ENCODE data around the gene PDE4C. TPM values are rescaled to one million over a fixed set of nuclear protein-coding genes. Genes with fewer than 3 reads are reported as not detected.

PDE4C gene
- total RNA-seq, 1 donor from 2014 or later: 1.6 TPM

GRCh38 chr19:18234194-18234593, 8.0 kb upstream of the PDE4C start:
- no peak for DNase-seq (ENCODE audit: low spot score, unreplicated experiment)
- H3K4me3 Mint-ChIP-seq (ENCODE audit: low read depth): no peak overlapping the region
- no peak overlapping the region for H3K27ac Mint-ChIP-seq
- H3K36me3 Mint-ChIP-seq (ENCODE audit: insufficient read depth): no peaks in the 10 kb centered on the region
- peaks cover 3% of the 10 kb centered on the region for H3K4me1 Mint-ChIP-seq (ENCODE audit: low read depth)
- peaks cover 3% of the 10 kb centered on the region for H3K9me3 Mint-ChIP-seq (ENCODE audit: low read depth)
- no peak for TF ChIP-seq CTCF (IDR thresholded peaks at IDR 0.05; ENCODE audit: unreplicated experiment)
- peaks cover 52% of the 10 kb centered on the region for H3K27me3 Mint-ChIP-seq

GRCh38 chr19:18233224-18233825, 7.1 kb upstream of the PDE4C start:
- H3K4me3 Mint-ChIP-seq (ENCODE audit: low read depth): no peak overlapping the region
- H3K36me3 Mint-ChIP-seq (ENCODE audit: insufficient read depth): no peaks in the 10 kb centered on the region
- H3K27me3 Mint-ChIP-seq: peaks cover 49% of the 10 kb centered on the region
- peaks cover 3% of the 10 kb centered on the region for H3K4me1 Mint-ChIP-seq (ENCODE audit: low read depth)
- peak overlapping the region; percentile 18 for H3K27ac Mint-ChIP-seq
- TF ChIP-seq CTCF (IDR thresholded peaks at IDR 0.05; ENCODE audit: unreplicated experiment): no peak
- peaks cover 3% of the 10 kb centered on the region for H3K9me3 Mint-ChIP-seq (ENCODE audit: low read depth)
- DNase-seq (ENCODE audit: low spot score, unreplicated experiment): peak; percentile 84

- H3K4me3 Mint-ChIP-seq (ENCODE audit: low read depth): peak overlapping the region; percentile 63
- no peak for DNase-seq (ENCODE audit: low spot score, unreplicated experiment)
These were observed 6.4 kb upstream of the PDE4C start for GRCh38 chr19:18232540-18233223.

GRCh38 chr19:18231775-18232174, 5.5 kb upstream of the PDE4C start:
- peaks cover 3% of the 10 kb centered on the region for H3K4me1 Mint-ChIP-seq (ENCODE audit: low read depth)
- H3K4me3 Mint-ChIP-seq (ENCODE audit: low read depth): no peak overlapping the region
- no peak for DNase-seq (ENCODE audit: low spot score, unreplicated experiment)
- no peak overlapping the region for H3K27ac Mint-ChIP-seq
- H3K27me3 Mint-ChIP-seq: peaks cover 59% of the 10 kb centered on the region
- H3K36me3 Mint-ChIP-seq (ENCODE audit: insufficient read depth): no peaks in the 10 kb centered on the region
- no peak for TF ChIP-seq CTCF (IDR thresholded peaks at IDR 0.05; ENCODE audit: unreplicated experiment)
- peaks cover 3% of the 10 kb centered on the region for H3K9me3 Mint-ChIP-seq (ENCODE audit: low read depth)

More at GRCh38 chr19:18232540-18233223, 6.4 kb upstream of the PDE4C start:
- Mint-ChIP-seq H3K27me3 (peaks cover 54% of the 10 kb centered on the region), H3K27ac (peak overlapping the region; percentile 29), H3K9me3 (ENCODE audit: low read depth) (peaks cover 3% of the 10 kb centered on the region), H3K4me1 (ENCODE audit: low read depth) (peaks cover 3% of the 10 kb centered on the region), H3K36me3 (ENCODE audit: insufficient read depth) (no peaks in the 10 kb centered on the region)
- peak; percentile 43 for TF ChIP-seq CTCF (IDR thresholded peaks at IDR 0.05; ENCODE audit: unreplicated experiment)

- DNase-seq (ENCODE audit: low spot score, unreplicated experiment): no peak
- peaks cover 3% of the 10 kb centered on the region for H3K9me3 Mint-ChIP-seq (ENCODE audit: low read depth)
- no peaks in the 10 kb centered on the region for H3K36me3 Mint-ChIP-seq (ENCODE audit: insufficient read depth)
- peaks cover 3% of the 10 kb centered on the region for H3K4me1 Mint-ChIP-seq (ENCODE audit: low read depth)
- H3K27me3 Mint-ChIP-seq: peaks cover 57% of the 10 kb centered on the region
- H3K27ac Mint-ChIP-seq: no peak overlapping the region
- H3K4me3 Mint-ChIP-seq (ENCODE audit: low read depth): no peak overlapping the region
- TF ChIP-seq CTCF (IDR thresholded peaks at IDR 0.05; ENCODE audit: unreplicated experiment): no peak
These were observed 4.9 kb upstream of the PDE4C start for GRCh38 chr19:18230941-18231734.
